ENCODE measurements around the gene CTRB1. TPM values are rescaled to one million over a fixed set of nuclear protein-coding genes. Genes with fewer than 3 reads are reported as not detected.

CTRB1 gene
- total RNA-seq, 1 experiment from 2014 or later: not detected

DNA sequence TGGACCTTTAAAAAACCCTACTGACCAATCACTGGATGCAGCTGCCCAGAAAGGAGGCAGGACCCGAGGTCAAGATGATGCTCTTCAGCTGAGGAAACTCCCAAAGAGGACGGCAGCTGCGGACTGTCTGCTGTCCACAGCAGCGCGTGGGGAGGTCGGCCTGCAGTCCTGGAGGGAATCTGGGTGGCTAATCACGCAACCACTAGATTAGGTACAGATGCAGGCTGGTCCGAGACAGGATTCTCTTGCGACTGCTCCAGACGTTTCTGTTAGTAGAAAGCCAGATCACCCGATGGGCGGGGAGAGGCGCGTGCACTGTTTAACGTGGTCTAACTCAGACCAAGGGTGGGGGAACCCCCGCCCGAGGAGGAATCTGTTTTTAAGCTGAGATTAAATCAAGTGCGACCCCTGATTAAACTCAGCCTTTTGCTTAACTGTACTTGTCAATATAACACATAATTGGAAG is 20.6 kb upstream of the CTRB1 start:
- POLR2A ChIA-PET (ENCODE audit: low non-redundant PET): no interaction called here
- no peaks in the 10 kb centered on the region for H3K4me1 ChIP-seq (ENCODE audit: insufficient read depth, low read length, poor library complexity, severe bottlenecking)
- H3K4me3 ChIP-seq (ENCODE audit: low read depth, low read length, poor library complexity, severe bottlenecking): no peak overlapping the region
- no TSS peak for BruUV-seq (replicated peaks)
- CTCF ChIA-PET: interaction anchor here (1.1 to 2.4 kb wide), 3 partner anchors 40 to 204 kb away, joined by 6 to 42 read pairs (median 8); no protein-coding TSS in a partner anchor
- H3K36me3 ChIP-seq (ENCODE audit: insufficient read depth, low read length, poor library complexity, severe bottlenecking): no peaks in the 10 kb centered on the region
- no peaks in the 10 kb centered on the region for H3K9me3 ChIP-seq (ENCODE audit: low read depth, low read length, poor library complexity, severe bottlenecking)
- TF ChIP-seq, protein P1, sequence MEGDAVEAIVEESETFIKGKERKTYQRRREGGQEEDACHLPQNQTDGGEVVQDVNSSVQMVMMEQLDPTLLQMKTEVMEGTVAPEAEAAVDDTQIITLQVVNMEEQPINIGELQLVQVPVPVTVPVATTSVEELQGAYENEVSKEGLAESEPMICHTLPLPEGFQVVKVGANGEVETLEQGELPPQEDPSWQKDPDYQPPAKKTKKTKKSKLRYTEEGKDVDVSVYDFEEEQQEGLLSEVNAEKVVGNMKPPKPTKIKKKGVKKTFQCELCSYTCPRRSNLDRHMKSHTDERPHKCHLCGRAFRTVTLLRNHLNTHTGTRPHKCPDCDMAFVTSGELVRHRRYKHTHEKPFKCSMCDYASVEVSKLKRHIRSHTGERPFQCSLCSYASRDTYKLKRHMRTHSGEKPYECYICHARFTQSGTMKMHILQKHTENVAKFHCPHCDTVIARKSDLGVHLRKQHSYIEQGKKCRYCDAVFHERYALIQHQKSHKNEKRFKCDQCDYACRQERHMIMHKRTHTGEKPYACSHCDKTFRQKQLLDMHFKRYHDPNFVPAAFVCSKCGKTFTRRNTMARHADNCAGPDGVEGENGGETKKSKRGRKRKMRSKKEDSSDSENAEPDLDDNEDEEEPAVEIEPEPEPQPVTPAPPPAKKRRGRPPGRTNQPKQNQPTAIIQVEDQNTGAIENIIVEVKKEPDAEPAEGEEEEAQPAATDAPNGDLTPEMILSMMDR (conservative IDR thresholded peaks at IDR 0.05; ENCODE audit: low read depth, low read length): no peak
- TF ChIP-seq EZH2 (IDR thresholded peaks at IDR 0.05; ENCODE audit: borderline replicate concordance, low read depth, low read length, poor library complexity, severe bottlenecking): no peak
- intact Hi-C loops (cut with micrococcal nuclease; ENCODE audit: unreplicated experiment): loop anchor here (2.0 kb wide), 1 partner anchor 267 kb away; the partner anchor contains the start of gene TMEM170A
- H3K27ac ChIP-seq (ENCODE audit: low read depth, low read length, poor library complexity, severe bottlenecking): no peak overlapping the region
- peak; percentile 26 for DNase-seq (ENCODE audit: low spot score)
- no peaks in the 10 kb centered on the region for H3K27me3 ChIP-seq (replicated peaks; ENCODE audit: insufficient read depth, low read depth, low read length, poor library complexity)

DNA sequence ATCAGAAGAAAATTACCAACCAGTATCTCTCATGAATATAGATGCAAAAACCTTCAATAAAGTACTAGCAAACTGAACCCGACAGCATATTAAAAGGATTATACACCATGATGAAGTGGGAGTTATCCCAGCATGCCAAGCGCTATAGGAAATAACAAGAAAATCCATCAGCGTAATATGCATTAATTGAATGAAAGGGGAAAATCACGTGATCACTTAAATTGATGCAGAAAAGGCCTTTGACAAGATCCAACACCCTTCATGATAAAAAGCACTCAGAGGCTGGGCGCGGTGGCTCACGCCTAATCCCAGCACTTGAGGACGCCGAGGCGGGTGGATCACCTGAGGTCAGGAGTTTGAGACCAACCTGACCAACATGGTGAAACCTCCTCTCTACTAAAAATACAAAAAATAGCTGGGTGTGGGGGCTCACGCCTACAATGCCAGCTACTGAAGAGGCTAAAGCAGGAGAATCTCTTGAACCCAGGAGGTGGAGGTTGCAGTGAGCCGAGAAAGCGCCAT is 16.7 kb upstream of the CTRB1 start:
- Histone ChIP-seq H3K9me3 (ENCODE audit: low read depth, low read length, poor library complexity, severe bottlenecking) (no peaks in the 10 kb centered on the region), H3K4me3 (ENCODE audit: low read depth, low read length, poor library complexity, severe bottlenecking) (no peak overlapping the region), H3K36me3 (ENCODE audit: insufficient read depth, low read length, poor library complexity, severe bottlenecking) (no peaks in the 10 kb centered on the region), H3K27me3 (replicated peaks; ENCODE audit: insufficient read depth, low read depth, low read length, poor library complexity) (no peaks in the 10 kb centered on the region), H3K27ac (ENCODE audit: low read depth, low read length, poor library complexity, severe bottlenecking) (no peak overlapping the region), H3K4me1 (ENCODE audit: insufficient read depth, low read length, poor library complexity, severe bottlenecking) (no peaks in the 10 kb centered on the region)
- no peak for TF ChIP-seq EZH2 (IDR thresholded peaks at IDR 0.05; ENCODE audit: borderline replicate concordance, low read depth, low read length, poor library complexity, severe bottlenecking)
- TF ChIP-seq, protein P1 (conservative IDR thresholded peaks at IDR 0.05; ENCODE audit: low read depth, low read length): no peak
- BruUV-seq (replicated peaks): no TSS peak
- ChIA-PET POLR2A (ENCODE audit: low non-redundant PET) (no interaction called here), CTCF (no interaction called here)
- no peak for DNase-seq (ENCODE audit: low spot score)
- intact Hi-C loops (cut with micrococcal nuclease; ENCODE audit: unreplicated experiment): no loop called here

DNA sequence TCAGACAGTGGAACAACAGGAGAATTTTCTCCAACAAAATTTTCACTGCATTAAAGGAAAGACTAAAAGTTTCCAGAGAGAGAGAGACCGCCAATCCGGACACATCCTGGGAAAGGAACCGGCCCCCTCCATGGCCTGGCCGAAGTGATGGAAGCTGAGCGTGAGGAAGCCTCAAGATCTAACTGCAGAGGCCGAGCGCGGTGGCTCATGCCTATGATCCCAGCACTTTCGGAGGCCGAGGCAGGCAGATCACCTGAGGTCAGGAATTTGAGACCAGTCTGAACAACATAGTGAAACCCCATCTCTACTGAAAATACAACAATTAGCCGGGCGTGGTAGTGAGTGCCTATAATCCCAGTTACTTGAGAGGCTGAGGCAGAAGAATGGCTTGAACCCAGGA is 15.7 kb upstream of the CTRB1 start:
- POLR2A ChIA-PET (ENCODE audit: low non-redundant PET): no interaction called here
- no peak for TF ChIP-seq EZH2 (IDR thresholded peaks at IDR 0.05; ENCODE audit: borderline replicate concordance, low read depth, low read length, poor library complexity, severe bottlenecking)
- TF ChIP-seq, protein P1 (conservative IDR thresholded peaks at IDR 0.05; ENCODE audit: low read depth, low read length): no peak
- no TSS peak for BruUV-seq (replicated peaks)
- H3K27me3 ChIP-seq (replicated peaks; ENCODE audit: insufficient read depth, low read depth, low read length, poor library complexity): no peaks in the 10 kb centered on the region
- intact Hi-C loops (cut with micrococcal nuclease; ENCODE audit: unreplicated experiment): no loop called here
- no peaks in the 10 kb centered on the region for H3K9me3 ChIP-seq (ENCODE audit: low read depth, low read length, poor library complexity, severe bottlenecking)
- CTCF ChIA-PET: no interaction called here
- no peak for DNase-seq (ENCODE audit: low spot score)
- H3K4me1 ChIP-seq (ENCODE audit: insufficient read depth, low read length, poor library complexity, severe bottlenecking): no peaks in the 10 kb centered on the region
- no peak overlapping the region for H3K27ac ChIP-seq (ENCODE audit: low read depth, low read length, poor library complexity, severe bottlenecking)
- H3K4me3 ChIP-seq (ENCODE audit: low read depth, low read length, poor library complexity, severe bottlenecking): no peak overlapping the region
- no peaks in the 10 kb centered on the region for H3K36me3 ChIP-seq (ENCODE audit: insufficient read depth, low read length, poor library complexity, severe bottlenecking)
